Gastrocnemius medialis (tissue), 4 donors: Measurements from ENCODE around the gene TENM3. TPM values are rescaled to one million over a fixed set of nuclear protein-coding genes. Genes with fewer than 3 reads are reported as not detected.

Experiments used
- ATAC-seq, 2 donors: fragments of 150-250 bp; one replicate each; pipeline ENCODE4 v1.9.1; 2016
- DNase-seq, 2 donors: peaks; one replicate each; pipeline ENCODE4 v3.0.0-alpha.2; 2019
- H3K27ac ChIP-seq, 4 donors: fragments of 200-600 bp; sonication (generic); 1 replicate in 1 of 4; 2 replicates in 3 of 4; pipeline ENCODE4 v1.5.1; 2016 to 2018; ENCODE audit warnings: mild to moderate bottlenecking in 2 of 4, moderate library complexity in 1 of 4
- H3K27me3 ChIP-seq, 3 donors: fragments of 200-600 bp; sonication (generic) in 2 of 3; 1 replicate in 1 of 3; 2 replicates in 2 of 3; pipeline versions ENCODE4 v1.5.1 to v1.6.0; 2016 to 2019; ENCODE audit warnings: mild to moderate bottlenecking in 1 of 3, moderate library complexity in 1 of 3
- H3K36me3 ChIP-seq, 2 donors: fragments of 200-600 bp; sonication (generic) in 1 of 2; one replicate each; pipeline ENCODE4 v1.5.1; 2017 to 2018
- H3K4me1 ChIP-seq, 2 donors: fragments of 200-600 bp; sonication (generic) in 1 of 2; one replicate each; pipeline ENCODE4 v1.5.1; 2016 to 2017; ENCODE audit warnings: mild to moderate bottlenecking in 2 of 2
- H3K4me3 ChIP-seq, 4 donors: fragments of 200-600 bp; sonication (generic) in 3 of 4; 1 replicate in 1 of 4; 2 replicates in 3 of 4; pipeline ENCODE4 v1.5.1; 2016 to 2019; ENCODE audit warnings: mild to moderate bottlenecking in 2 of 4
- H3K9me3 ChIP-seq, 3 donors: fragments of 200-600 bp; sonication (generic) in 2 of 3; 1 replicate in 1 of 3; 2 replicates in 2 of 3; pipeline ENCODE4 v1.5.1; 2016 to 2019
- POLR2A ChIP-seq, 2 donors: fragments of 450-650 bp; IDR thresholded peaks; one replicate each; pipeline ENCODE4 v1.6.1; 2017; ENCODE audit warnings: antibody characterized with exemption in 2 of 2, mild to moderate bottlenecking in 2 of 2, moderate library complexity in 2 of 2
- in situ Hi-C, 4 donors: fragments of 200-750 bp; cut with MboI; loops; one replicate each; pipeline versions ENCODE4 v1.15.0 to v1.8.0; 2017; ENCODE audit warnings: low sequenced_read_pairs in 4 of 4
- intact Hi-C: fragments of 100-400 bp; cut with DNase I; formaldehyde crosslinking; loops from one replicate; pipeline ENCODE4 v1.15.1; 2023; ENCODE audit warnings: low total_unique reads
- total RNA-seq, 4 donors: library from RNA; depleted of rRNA; stranded (reverse); fragments of >200 nt; gene quantifications; one replicate each; pipeline versions ENCODE4 v1.1.0 to v1.2.3, GENCODE V29; 2016
- TF ChIP-seq, protein P1 (sequence below), 5 experiments: fragments of 450-650 bp in 3 of 5; fragments of 200-600 bp in 2 of 5; sonication (generic) in 2 of 5; IDR thresholded peaks in 4 of 5; conservative IDR thresholded peaks in 1 of 5; 1 replicate in 4 of 5; 2 replicates in 1 of 5; pipeline ENCODE4 v1.5.1; 2016 to 2019; ENCODE audit warnings: antibody characterized with exemption in 5 of 5, mild to moderate bottlenecking in 3 of 5, moderate library complexity in 3 of 5

Gene TENM3
- total RNA-seq, 4 donors from 2014 or later: 8.3 to 16.2 (median 12.3) TPM

DNA sequence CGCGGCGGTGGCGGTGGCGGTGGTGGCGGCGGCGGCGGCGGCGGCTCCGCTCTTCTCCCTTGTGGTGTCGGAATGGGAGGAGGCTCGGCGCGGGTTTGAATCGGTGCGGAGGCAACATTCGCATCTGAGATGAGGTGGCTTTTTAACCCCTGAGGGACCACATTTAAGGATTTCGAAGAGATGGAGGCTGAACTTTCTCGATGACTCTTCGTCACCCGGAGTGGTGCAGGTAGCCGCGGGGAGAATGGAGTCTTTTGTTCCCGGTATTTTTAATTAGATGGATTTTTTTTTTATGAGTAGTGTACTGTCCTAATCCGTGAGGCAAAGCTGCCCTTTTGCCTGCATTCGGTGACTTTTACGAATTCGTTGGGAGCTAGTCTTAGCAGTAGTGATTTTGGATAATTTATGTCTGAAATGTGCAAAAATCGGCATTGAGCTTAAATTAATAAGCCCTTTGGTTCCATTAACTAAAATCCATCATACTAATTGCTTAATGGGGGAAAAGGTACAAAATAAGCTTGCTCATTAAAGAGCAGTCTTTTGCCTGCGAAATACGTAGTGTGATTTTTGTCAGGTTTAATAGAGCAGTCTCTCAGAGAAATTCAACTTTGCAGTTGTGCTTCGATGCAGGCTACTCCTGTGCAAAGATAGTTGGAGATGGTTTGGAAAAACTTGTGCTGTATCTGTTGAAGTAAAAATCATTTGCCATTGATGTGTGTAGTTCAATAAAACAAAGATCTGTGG lies 206.2 kb downstream of the TENM3 start:
- intact Hi-C loops: loop anchor here (10.0 kb wide), 1 partner anchor 235 kb away; no protein-coding TSS in a partner anchor
- Histone ChIP-seq H3K27me3 (no peaks in the 10 kb centered on the region), H3K9me3 (no peaks in the 10 kb centered on the region), H3K36me3 (no peaks in the 10 kb centered on the region), H3K4me3 (peak overlapping the region; percentile 59 to 77 (median 71)), H3K27ac (peak overlapping the region; percentile 66 to 85 (median 74)), H3K4me1 (peaks cover 12 to 27% of the 10 kb centered on the region in 2 donors)
- TF ChIP-seq, protein P1, sequence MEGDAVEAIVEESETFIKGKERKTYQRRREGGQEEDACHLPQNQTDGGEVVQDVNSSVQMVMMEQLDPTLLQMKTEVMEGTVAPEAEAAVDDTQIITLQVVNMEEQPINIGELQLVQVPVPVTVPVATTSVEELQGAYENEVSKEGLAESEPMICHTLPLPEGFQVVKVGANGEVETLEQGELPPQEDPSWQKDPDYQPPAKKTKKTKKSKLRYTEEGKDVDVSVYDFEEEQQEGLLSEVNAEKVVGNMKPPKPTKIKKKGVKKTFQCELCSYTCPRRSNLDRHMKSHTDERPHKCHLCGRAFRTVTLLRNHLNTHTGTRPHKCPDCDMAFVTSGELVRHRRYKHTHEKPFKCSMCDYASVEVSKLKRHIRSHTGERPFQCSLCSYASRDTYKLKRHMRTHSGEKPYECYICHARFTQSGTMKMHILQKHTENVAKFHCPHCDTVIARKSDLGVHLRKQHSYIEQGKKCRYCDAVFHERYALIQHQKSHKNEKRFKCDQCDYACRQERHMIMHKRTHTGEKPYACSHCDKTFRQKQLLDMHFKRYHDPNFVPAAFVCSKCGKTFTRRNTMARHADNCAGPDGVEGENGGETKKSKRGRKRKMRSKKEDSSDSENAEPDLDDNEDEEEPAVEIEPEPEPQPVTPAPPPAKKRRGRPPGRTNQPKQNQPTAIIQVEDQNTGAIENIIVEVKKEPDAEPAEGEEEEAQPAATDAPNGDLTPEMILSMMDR (IDR thresholded peaks at IDR 0.05 in 4 of 5, conservative IDR thresholded peaks at IDR 0.05 in 1 of 5): no peak
- no peak for TF ChIP-seq POLR2A (IDR thresholded peaks at IDR 0.05)
- ATAC-seq (peak; percentile 31 to 60), DNase-seq (peak in 1 of 2 donors; percentile 23)
- in situ Hi-C loops: no loop called here

DNA sequence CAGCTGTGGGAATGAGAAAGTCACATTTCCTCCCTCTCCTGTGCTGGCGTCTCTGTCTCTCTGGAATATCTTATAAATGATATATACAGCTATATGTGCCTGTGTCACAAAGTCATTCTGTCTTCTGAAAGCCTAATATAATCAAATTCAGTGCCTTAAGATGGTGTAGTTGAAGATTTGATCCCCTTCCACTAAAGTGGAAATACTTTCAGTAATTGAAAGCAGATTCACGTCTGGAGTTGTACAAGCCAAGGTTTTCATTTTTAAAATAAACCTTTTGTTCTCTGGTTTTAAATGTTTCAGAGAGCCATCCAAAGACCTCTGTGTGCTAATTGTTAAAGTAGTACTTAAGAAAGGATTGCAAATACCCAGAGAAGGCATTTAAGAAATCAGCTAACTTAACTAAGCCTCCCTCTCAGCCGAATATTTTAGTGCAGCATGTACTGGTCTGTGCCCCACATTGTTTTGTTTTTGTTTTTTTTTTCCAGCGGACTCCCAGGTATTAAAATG lies 206.8 kb downstream of the TENM3 start:
- ATAC-seq: no peak
- no peak for DNase-seq
- no peaks in the 10 kb centered on the region for H3K36me3 ChIP-seq
- no peaks in the 10 kb centered on the region for H3K27me3 ChIP-seq
- in situ Hi-C loops (loop anchor here in 1 of 4 donors (25.0 kb wide), 1 partner anchor 112 kb away; no protein-coding TSS in a partner anchor), intact Hi-C loops (loop anchor here (10.0 kb wide), 1 partner anchor 235 kb away; no protein-coding TSS in a partner anchor)
- peak overlapping the region; percentile 66 to 85 (median 74) for H3K27ac ChIP-seq
- no peaks in the 10 kb centered on the region for H3K9me3 ChIP-seq
- peak overlapping the region; percentile 59 to 77 (median 71) for H3K4me3 ChIP-seq
- TF ChIP-seq, protein P1 (IDR thresholded peaks at IDR 0.05 in 4 of 5, conservative IDR thresholded peaks at IDR 0.05 in 1 of 5): no peak
- no peak for TF ChIP-seq POLR2A (IDR thresholded peaks at IDR 0.05)
- H3K4me1 ChIP-seq: peaks cover 12 to 27% of the 10 kb centered on the region in 2 donors

DNA sequence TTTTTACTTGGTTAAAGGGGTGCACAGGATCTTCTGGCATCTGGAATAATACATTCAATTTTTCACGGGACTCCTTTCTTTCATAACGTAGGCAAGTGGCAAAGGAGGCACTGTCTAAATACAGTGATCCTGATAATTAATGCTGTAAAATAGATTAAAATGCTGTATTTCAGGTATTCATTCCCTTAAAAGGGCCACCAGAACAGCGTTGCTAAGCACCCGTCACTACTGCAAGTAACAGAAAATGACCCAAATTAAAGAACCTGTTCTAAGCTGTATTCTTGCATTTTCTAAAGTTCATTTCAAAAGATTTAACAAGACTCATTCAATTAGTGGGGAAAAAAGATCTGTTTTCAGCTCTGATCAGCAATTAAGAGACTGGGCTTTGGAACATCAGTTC lies 208.2 kb downstream of the TENM3 start:
- DNase-seq (no peak), ATAC-seq (no peak)
- H3K27me3 ChIP-seq: no peaks in the 10 kb centered on the region
- H3K4me3 ChIP-seq: peak overlapping the region in 2 of 4 donors; percentile 4 to 59
- no peaks in the 10 kb centered on the region for H3K36me3 ChIP-seq
- in situ Hi-C loops: loop anchor here in 1 of 4 donors (25.0 kb wide), 1 partner anchor 111 kb away; no protein-coding TSS in a partner anchor
- H3K4me1 ChIP-seq: peaks cover 12 to 27% of the 10 kb centered on the region in 2 donors
- H3K9me3 ChIP-seq: no peaks in the 10 kb centered on the region
- H3K27ac ChIP-seq: no peak overlapping the region
- intact Hi-C loops: no loop called here
- TF ChIP-seq, protein P1 (IDR thresholded peaks at IDR 0.05 in 4 of 5, conservative IDR thresholded peaks at IDR 0.05 in 1 of 5): no peak
- TF ChIP-seq POLR2A (IDR thresholded peaks at IDR 0.05): no peak

DNA sequence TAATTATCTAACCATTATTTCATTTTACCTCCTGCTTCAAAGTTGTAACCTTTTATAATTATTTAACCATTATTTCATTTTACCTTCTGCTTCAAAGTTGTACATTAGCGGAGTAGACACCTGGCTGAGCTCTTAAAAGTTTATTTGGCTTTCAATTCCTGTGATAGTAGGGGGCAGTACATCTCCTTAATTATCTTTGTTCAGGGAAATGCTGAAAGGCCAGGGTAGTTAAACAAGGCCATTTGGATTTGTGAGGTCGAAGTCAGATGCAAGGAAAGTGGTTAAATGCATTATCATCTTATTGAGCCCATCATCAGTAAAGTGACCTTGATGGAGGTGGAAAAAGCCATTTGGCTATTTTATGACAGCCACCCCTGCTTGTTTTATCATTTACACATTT lies 210.6 kb downstream of the TENM3 start:
- H3K36me3 ChIP-seq: no peaks in the 10 kb centered on the region
- no peak overlapping the region for H3K4me3 ChIP-seq
- H3K4me1 ChIP-seq: peaks cover 12 to 27% of the 10 kb centered on the region in 2 donors
- no peak for ATAC-seq
- H3K27ac ChIP-seq: no peak overlapping the region
- TF ChIP-seq, protein P1 (IDR thresholded peaks at IDR 0.05 in 4 of 5, conservative IDR thresholded peaks at IDR 0.05 in 1 of 5): no peak
- TF ChIP-seq POLR2A (IDR thresholded peaks at IDR 0.05): no peak
- no peaks in the 10 kb centered on the region for H3K9me3 ChIP-seq
- intact Hi-C loops: no loop called here
- no peak for DNase-seq
- in situ Hi-C loops: loop anchor here in 1 of 4 donors (25.0 kb wide), 1 partner anchor 108 kb away; no protein-coding TSS in a partner anchor
- no peaks in the 10 kb centered on the region for H3K27me3 ChIP-seq
